GM19351 (cell line): Measurements from ENCODE around the gene MRPS23.

ENCODE experiments used
- ATAC-seq: cut with Tn5 transposase; IDR thresholded peaks from one replicate; pipeline ENCODE4 v1.9.1; 2021; ENCODE audit warnings: mild to moderate bottlenecking, moderate library complexity; ENCODE audit not compliant: unreplicated experiment

Gene MRPS23

DNA sequence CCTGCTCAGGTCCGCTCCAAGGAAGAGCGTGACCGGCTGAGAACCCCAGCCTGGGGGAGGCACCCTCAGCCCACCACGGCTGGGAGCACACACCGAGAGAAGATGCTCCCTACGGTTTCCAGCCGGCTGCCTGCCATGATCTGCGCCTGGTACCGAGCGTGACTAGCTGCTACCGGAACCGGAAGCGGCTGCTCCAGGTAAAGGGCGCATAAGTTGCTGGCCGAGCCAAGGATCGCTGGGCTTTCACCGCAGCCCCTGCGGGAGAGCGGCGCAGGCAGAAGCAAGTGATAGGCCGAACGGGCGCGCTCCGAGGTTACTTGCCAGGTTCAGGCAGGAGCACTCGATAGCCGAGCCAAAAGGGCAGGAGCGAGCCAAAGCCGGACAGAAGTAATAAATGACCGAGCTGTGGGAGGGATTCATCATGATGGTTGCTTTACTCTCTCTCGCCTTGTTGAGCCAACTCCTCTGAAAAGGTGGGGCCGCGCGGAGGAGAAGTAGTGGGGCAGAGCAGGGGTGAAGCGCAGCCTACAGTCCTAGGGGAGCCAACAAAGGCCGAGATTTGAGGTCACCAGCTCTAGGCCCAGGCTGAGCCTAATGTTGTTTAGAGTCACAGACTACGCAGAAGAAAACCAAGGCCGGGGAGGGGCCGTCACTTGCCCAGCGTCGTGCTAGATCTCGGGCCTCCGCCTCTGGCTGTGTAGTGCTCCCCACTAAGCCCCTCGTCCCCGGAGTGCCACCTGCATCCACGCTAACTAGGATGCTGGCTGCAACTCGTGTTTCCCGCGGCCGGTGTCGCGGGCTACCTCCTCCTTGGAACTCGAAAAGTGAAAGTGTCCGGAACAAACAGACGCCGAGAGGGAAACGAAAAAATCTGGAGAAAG is at the start of gene MRPS23:
MRPS23 (minus strand) TSS at position 171 of the 881 bp plus-strand sequence; CDS start at position 137, 34 bp downstream.
- ATAC-seq = peak; percentile 91

- ATAC-seq = no peak
These were observed 49.5 kb upstream of the MRPS23 start for GRCh38 chr17:57899391-57899790.

- ATAC-seq = no peak
These were observed 48.9 kb upstream of the MRPS23 start for GRCh38 chr17:57898487-57899311.

GRCh38 chr17:57895382-57896060 is 45.7 kb upstream of the MRPS23 start:
- ATAC-seq = no peak

DNA sequence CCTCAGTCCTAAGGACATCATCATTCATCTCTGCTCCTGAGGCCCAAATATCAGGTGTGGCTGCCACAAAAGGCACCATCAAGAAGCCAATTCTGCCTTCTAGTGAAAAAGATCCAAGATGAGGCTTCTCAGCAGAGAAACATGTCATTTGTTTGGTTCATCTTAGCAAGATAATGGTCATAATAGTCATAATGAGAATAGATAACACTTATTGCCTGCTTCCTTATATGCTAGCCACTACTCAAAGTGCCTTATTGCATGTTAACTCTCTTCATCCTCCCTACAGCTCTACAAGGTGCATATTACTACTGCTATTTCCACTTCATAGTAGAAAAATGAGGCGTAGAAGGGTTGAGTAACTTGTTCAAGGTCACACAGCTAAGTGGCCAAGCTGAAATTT is 45.0 kb upstream of the MRPS23 start:
- no peak for ATAC-seq

DNA sequence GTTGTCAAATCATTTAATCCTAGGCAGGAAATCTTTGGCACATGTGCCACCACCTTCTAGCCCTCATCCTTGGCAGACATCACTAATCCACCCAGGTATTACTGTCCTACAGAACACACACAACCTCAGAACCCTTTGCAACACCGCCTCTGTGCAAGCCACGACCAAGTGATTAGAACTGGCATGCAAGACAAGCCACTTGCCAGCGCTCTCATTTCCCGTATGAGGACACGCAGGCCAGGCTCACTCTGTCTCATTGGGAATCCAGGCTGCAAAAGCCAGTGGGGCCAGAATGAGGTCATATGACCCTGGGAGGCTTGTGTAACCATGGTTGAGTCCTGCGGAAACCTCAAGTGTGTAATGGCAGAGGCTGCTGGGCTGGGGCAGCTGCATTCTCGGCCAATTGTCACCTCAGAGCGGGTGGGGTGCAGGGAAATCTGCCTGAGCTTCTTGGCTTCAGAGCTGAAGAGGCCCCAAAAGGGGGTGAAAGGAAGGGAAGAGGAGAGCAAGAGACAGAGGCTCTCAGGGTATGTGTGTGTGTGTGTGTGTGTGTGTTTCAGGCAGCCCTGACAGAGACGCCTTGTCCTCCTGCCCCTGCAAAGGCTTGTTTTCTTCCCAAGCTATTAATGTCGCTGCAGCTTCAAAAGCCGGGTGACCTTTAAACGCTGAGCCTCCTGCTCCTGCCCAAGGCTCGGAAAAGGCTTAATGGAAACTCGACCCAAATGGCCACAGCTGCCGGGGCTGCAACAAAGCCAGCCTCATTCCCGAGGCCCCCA is 43.2 kb upstream of the MRPS23 start:
- no peak for ATAC-seq

- ATAC-seq = no peak
These were observed 42.4 kb upstream of the MRPS23 start for GRCh38 chr17:57892146-57892819.

- no peak for ATAC-seq
These were observed 41.0 kb upstream of the MRPS23 start for GRCh38 chr17:57890857-57891232.

DNA sequence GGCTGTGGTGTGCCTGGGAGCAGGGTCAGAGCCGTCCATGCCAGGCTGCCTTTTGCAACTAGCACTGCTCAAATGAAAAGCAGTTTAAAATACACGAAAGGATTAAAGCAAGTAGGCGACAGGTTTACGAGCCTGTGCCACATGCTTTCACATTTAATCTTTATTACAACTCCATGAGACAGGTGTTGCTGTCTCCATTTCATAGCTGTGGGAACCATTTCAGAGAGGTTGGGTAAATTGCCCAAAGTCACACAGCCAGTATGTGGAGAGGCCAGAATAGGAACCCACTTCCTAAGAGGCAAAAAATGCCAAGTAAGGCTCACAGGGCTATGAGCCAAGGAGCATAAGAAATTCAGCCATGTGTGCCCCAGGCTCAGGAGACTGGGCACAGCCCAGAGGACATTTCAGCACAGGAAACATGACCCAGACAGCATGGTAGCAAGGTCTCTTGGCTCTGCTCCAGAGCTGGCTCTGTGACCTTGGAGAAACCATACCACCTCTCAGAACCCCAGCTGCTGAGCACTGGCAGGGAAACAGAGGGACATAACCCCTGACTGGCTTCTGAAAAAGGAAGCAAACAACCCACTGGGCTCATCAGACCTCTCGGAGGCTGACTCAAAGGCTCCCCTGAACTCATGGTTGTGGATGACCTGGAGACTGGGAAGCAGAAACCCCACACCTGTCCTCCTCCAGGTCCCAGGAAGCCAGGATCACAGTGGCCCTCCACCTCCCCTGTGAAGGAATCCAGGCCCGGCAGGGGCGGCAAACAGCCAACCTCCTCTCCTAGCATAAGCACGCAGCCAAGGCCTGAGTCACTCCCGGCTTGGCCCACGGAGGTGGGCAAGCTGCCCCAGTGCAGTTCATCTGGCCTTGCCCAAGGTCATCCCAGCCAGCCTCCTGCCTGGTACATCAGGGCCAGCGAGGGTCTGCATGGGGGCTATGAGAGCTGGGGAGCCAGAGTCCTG is 40.3 kb upstream of the MRPS23 start:
- ATAC-seq = no peak

DNA sequence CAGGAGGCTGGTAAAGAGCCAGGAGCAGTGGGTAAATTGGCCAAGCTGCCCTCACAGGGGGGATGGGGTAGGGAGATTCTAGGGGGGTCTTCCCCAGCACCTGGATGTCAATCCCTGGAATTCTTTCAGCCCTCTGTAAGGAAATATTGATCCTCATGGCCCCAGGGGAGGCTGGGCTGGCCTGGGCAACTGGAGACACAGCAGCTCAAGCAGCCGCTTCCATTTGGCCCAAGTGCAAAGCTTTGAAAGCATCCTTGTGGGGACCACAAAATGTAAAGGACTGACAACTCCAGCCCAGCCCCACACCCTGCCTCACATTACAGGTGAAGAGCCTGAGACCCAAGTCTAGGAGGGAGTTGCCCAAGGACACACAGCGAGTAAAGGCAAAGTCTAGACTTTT is 39.4 kb upstream of the MRPS23 start:
- ATAC-seq = no peak

- no peak for ATAC-seq
These were observed 38.7 kb upstream of the MRPS23 start for GRCh38 chr17:57888311-57889216.

- ATAC-seq = no peak
These were observed 37.3 kb upstream of the MRPS23 start for GRCh38 chr17:57887161-57887560.

DNA sequence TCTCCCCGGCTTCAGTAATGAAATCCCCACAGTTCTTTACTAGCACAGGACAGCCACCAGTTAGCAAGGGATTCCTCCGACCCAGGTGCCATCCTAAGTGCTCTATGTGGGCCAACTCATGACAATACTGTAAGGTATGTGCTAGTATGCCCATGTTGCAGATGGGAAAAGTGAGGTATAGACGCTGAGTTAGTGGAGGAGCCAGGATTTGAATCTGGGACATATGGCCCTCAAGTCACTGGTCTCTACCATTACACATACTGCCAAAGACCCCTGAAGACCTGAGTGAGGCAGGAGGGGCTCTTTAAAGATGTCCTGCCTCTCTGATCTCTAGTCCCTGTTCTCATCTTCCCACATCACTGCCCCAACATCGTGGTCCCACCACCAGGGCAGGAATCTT is 36.2 kb upstream of the MRPS23 start:
- ATAC-seq = no peak

- no peak for ATAC-seq
These were observed 35.5 kb upstream of the MRPS23 start for GRCh38 chr17:57885148-57885915.

DNA sequence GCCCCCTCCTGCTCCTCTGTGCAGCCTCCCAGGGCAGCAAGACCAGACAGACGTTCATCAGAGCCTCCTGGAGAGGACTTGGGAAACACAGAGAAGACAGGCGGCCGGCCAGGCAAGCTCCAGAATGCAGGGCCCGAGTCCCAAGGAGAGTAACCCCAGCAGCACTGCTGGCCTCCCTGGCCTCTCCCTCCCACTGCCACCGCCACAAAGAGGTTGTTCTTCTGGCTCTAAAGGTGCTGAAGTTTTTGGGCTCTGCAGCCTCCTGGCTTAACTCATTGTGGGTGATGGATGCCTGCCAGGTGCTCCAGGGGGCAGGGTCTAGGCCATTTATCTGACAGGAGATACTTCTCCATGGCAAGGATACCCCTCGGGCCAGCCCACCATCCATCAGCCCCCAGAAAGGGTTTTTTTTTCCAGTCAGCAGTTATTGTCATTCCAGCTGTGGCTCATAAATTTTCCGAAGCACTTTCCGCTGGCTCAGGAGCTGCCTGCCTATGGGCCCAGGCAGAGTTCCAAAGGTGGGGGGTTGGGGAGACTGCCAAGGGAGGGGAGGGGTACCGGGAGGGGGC is 32.0 kb upstream of the MRPS23 start:
- ATAC-seq = no peak

DNA sequence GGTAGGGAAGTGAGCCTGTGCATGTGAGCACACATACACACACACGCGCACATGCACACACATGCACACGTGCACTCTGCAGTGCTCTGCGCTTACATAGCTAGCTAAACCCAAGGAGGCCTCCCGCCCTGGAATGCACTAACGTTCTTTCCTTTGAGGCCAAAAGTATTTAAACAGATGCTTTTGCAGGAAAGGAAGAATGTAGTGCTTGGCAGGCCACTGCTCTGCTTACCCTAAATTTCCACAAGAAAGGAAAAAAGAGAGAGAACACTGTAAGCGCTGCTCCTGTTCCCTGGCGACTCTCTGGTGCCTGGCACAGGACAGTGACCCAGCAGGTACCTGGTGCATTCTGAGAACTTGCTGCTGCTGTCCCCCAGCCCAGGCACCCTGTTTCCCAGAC is 31.3 kb upstream of the MRPS23 start:
- ATAC-seq = no peak

- no peak for ATAC-seq
These were observed 30.2 kb upstream of the MRPS23 start for GRCh38 chr17:57880086-57880456.
